CD14-positive monocyte (primary cell): Measurements from ENCODE around the gene TERT. TPM values are rescaled to one million over a fixed set of nuclear protein-coding genes. Genes with fewer than 3 reads are reported as not detected.

Experiments used
- DNase-seq, 3 donors: peaks; one replicate each; pipeline ENCODE4 v3.0.0-alpha.2; 2011 to 2022
- H2AFZ ChIP-seq: 2 replicates; pipeline ENCODE4 v1.6.0; 2012; ENCODE audit warnings: mild to moderate bottlenecking, low read depth, low read length, inconsistent platforms; ENCODE audit not compliant: insufficient read depth, poor library complexity, severe bottlenecking
- H3K27ac ChIP-seq, 2 donors: 1 replicate in 1 of 2; 2 replicates in 1 of 2; pipeline ENCODE4 v1.5.1; 2012 to 2013; ENCODE audit warnings: low read length in 2 of 2, control low read depth in 1 of 2, inconsistent platforms in 1 of 2, low read depth in 1 of 2, mild to moderate bottlenecking in 1 of 2
- H3K27me3 ChIP-seq, 2 donors: one replicate each; pipeline versions ENCODE4 v1.6.0 to v1.6.1; 2011 to 2013; ENCODE audit warnings: low read length in 2 of 2; ENCODE audit not compliant: control insufficient read depth in 2 of 2, insufficient read depth in 2 of 2
- H3K36me3 ChIP-seq, 2 donors: replicated peaks in 1 of 2; 1 replicate in 1 of 2; 2 replicates in 1 of 2; pipeline versions ENCODE4 v1.5.1 to v1.6.1; 2012 to 2013; ENCODE audit warnings: low read length in 2 of 2, control low read depth in 1 of 2, inconsistent platforms in 1 of 2, mild to moderate bottlenecking in 1 of 2; ENCODE audit not compliant: insufficient read depth in 2 of 2, control insufficient read depth in 1 of 2
- H3K4me1 ChIP-seq, 2 donors: 1 replicate in 1 of 2; 2 replicates in 1 of 2; pipeline versions ENCODE4 v1.5.1 to v1.6.1; 2012 to 2013; ENCODE audit warnings: low read length in 2 of 2, control low read depth in 1 of 2, inconsistent platforms in 1 of 2, mild to moderate bottlenecking in 1 of 2, moderate library complexity in 1 of 2; ENCODE audit not compliant: insufficient read depth in 2 of 2, control insufficient read depth in 1 of 2
- H3K4me2 ChIP-seq: replicated peaks from 2 replicates; pipeline ENCODE3; 2012; ENCODE audit warnings: low read length, moderate library complexity, mild to moderate bottlenecking; ENCODE audit not compliant: poor library complexity, severe bottlenecking; ENCODE audit errors: extremely low read depth
- H3K4me3 ChIP-seq, 3 experiments: fragments of 200-600 bp in 1 of 3; sonication (generic) in 1 of 3; replicated peaks in 1 of 3; 1 replicate in 2 of 3; 2 replicates in 1 of 3; pipeline ENCODE4 v1.5.1; 2011 to 2013; ENCODE audit warnings: low read length in 3 of 3, mild to moderate bottlenecking in 3 of 3, control low read depth in 2 of 3, low read depth in 2 of 3, inconsistent platforms in 1 of 3, moderate library complexity in 1 of 3
- H3K79me2 ChIP-seq: 2 replicates; pipeline ENCODE4 v1.6.0; 2012; ENCODE audit warnings: mild to moderate bottlenecking, control low read depth, inconsistent platforms, low read length, moderate library complexity; ENCODE audit not compliant: insufficient read depth
- H3K9ac ChIP-seq: 2 replicates; pipeline ENCODE4 v1.6.0; 2017; ENCODE audit warnings: low read length, mild to moderate bottlenecking; ENCODE audit not compliant: insufficient read depth, poor library complexity, severe bottlenecking
- H3K9me3 ChIP-seq, 2 donors: replicated peaks in 1 of 2; 1 replicate in 1 of 2; 2 replicates in 1 of 2; pipeline versions ENCODE4 v1.5.1 to v1.6.1; 2012 to 2013; ENCODE audit warnings: low read length in 2 of 2, control low read depth in 1 of 2; ENCODE audit not compliant: control insufficient read depth in 1 of 2, insufficient read depth in 1 of 2
- H4K20me1 ChIP-seq: 2 replicates; pipeline ENCODE4 v1.6.0; 2012; ENCODE audit warnings: mild to moderate bottlenecking, low read length, control low read depth, moderate library complexity; ENCODE audit not compliant: insufficient read depth
- H3K27ac Mint-ChIP-seq, 7 donors: one replicate each; pipeline ENCODE4 v1.8.0; 2020; ENCODE audit warnings: mild to moderate bottlenecking in 7 of 7, mixed read lengths in 7 of 7, moderate library complexity in 6 of 7, inconsistent platforms in 2 of 7
- H3K27me3 Mint-ChIP-seq, 3 donors: one replicate each; pipeline ENCODE4 v1.8.0; 2021 to 2022; ENCODE audit warnings: low read depth in 3 of 3, mild to moderate bottlenecking in 3 of 3, mixed read lengths in 3 of 3, moderate library complexity in 3 of 3, inconsistent platforms in 1 of 3
- H3K36me3 Mint-ChIP-seq, 2 donors: one replicate each; pipeline ENCODE4 v1.8.0; 2020; ENCODE audit warnings: mixed read lengths in 2 of 2, inconsistent platforms in 1 of 2, mild to moderate bottlenecking in 1 of 2
- H3K4me1 Mint-ChIP-seq: one replicate; pipeline ENCODE4 v1.8.0; 2020; ENCODE audit warnings: mild to moderate bottlenecking, mixed read lengths
- H3K4me3 Mint-ChIP-seq, 2 donors: one replicate each; pipeline ENCODE4 v1.8.0; 2020; ENCODE audit warnings: mild to moderate bottlenecking in 2 of 2, mixed read lengths in 2 of 2, moderate library complexity in 1 of 2
- H3K9me3 Mint-ChIP-seq, 7 donors: one replicate each; pipeline ENCODE4 v1.8.0; 2020 to 2022; ENCODE audit warnings: mixed read lengths in 7 of 7, mild to moderate bottlenecking in 6 of 7, moderate library complexity in 6 of 7, inconsistent platforms in 2 of 7
- CTCF ChIP-seq: fragments of 200-600 bp; IDR thresholded peaks from one replicate; pipeline ENCODE4 v1.8.0; 2022; ENCODE audit warnings: antibody characterized with exemption, mild to moderate bottlenecking
- WGBS: methylation state at CpG from one replicate; pipeline ENCODE4 v1.1.5; 2013; ENCODE audit warnings: missing lambda C conversion rate; ENCODE audit not compliant: insufficient coverage; 5-methylcytosine and 5-hydroxymethylcytosine counted together
- intact Hi-C, 2 donors: fragments of 100-400 bp; cut with micrococcal nuclease; formaldehyde crosslinking; loops; one replicate each; pipeline versions ENCODE4 v1.15.0 to v1.15.1; 2023
- polyA plus RNA-seq, 3 donors: library from polyadenylated mRNA; depleted of rRNA in 1 of 3; unstranded in 2 of 3; stranded (reverse) in 1 of 3; fragments of 300-500 nt in 2 of 3; fragments of >200 nt in 1 of 3; fragmentation: Illumina TruSeq in 2 of 3; gene quantifications; 1 replicate in 2 of 3; 2 replicates in 1 of 3; pipeline ENCODE4 v1.2.3, GENCODE V29; 2012 to 2021

TERT gene
- polyA plus RNA-seq, 3 donors = not detected

DNA sequence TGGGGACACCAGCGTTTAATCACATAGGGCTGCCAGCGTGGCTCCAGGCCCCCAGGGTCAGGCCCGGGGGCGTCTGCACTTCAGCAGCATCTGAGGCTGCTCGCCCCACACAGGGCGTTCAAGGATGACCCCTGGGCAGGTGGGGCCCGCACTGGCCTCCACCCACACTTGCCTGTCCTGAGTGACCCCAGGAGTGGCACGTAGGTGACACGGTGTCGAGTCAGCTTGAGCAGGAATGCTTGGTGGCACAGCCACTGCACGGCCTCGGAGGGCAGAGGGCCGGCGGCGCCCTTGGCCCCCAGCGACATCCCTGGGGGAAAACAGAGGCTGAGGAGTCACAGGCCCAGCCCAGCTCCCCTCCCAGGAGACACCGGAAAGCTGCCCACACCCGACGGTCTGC lies 40.7 kb downstream of the TERT start:
- no peaks in the 10 kb centered on the region for H3K4me1 ChIP-seq
- no peak overlapping the region for H3K9ac ChIP-seq
- H3K4me2 ChIP-seq = no peak overlapping the region
- Mint-ChIP-seq H3K27ac (no peak overlapping the region), H3K9me3 (no peaks in the 10 kb centered on the region), H3K4me3 (no peak overlapping the region), H3K4me1 (no peaks in the 10 kb centered on the region), H3K27me3 (peaks cover 0 to 7% (median 5%) of the 10 kb centered on the region in 3 donors), H3K36me3 (no peaks in the 10 kb centered on the region)
- no peaks in the 10 kb centered on the region for H4K20me1 ChIP-seq
- WGBS = 94% methylated on average over 19 of the region's 19 CpGs
- no peaks in the 10 kb centered on the region for H3K36me3 ChIP-seq
- no peaks in the 10 kb centered on the region for H3K79me2 ChIP-seq
- no peak overlapping the region for H2AFZ ChIP-seq
- TF ChIP-seq CTCF = no peak
- no peak overlapping the region for H3K4me3 ChIP-seq
- no peaks in the 10 kb centered on the region for H3K9me3 ChIP-seq
- no peaks in the 10 kb centered on the region for H3K27me3 ChIP-seq
- DNase-seq = no peak
- intact Hi-C loops = no loop called here
- no peak overlapping the region for H3K27ac ChIP-seq

DNA sequence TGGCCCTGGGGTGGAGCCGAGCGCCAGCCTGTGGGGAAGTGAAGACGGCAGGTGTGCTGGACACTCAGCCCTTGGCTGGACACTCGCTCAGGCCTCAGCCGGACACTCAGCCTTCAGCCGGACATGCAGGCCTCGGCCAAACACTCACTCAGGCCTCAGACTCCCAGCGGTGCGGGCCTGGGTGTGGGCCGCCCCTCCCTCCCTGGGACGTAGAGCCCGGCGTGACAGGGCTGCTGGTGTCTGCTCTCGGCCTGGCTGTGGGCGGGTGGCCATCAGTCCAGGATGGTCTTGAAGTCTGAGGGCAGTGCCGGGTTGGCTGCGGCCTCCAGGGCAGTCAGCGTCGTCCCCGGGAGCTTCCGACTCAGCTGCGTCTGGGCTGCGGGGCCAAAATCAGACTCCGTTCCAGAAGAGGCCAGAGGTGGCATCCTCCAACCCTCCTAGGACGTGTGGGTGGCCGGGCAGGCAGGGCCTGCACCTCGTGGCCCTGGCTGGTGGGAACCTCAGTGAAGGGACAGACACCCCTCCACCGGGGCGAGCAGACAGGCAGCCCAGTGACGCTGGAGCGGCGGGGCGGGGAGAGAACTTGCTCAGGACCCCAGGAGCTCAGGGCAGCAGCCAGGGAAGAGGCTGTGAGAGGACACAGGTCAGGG lies 41.3 kb downstream of the TERT start:
- Histone ChIP-seq H3K79me2 (no peaks in the 10 kb centered on the region), H3K36me3 (no peaks in the 10 kb centered on the region), H3K4me3 (no peak overlapping the region), H3K9me3 (no peaks in the 10 kb centered on the region), H3K4me1 (no peaks in the 10 kb centered on the region), H2AFZ (no peak overlapping the region), H3K27me3 (no peaks in the 10 kb centered on the region), H4K20me1 (no peaks in the 10 kb centered on the region), H3K27ac (no peak overlapping the region), H3K4me2 (no peak overlapping the region), H3K9ac (no peak overlapping the region)
- Mint-ChIP-seq H3K4me3 (no peak overlapping the region), H3K36me3 (no peaks in the 10 kb centered on the region), H3K4me1 (no peaks in the 10 kb centered on the region), H3K27ac (no peak overlapping the region), H3K27me3 (peaks cover 0 to 7% (median 5%) of the 10 kb centered on the region in 3 donors), H3K9me3 (no peaks in the 10 kb centered on the region)
- intact Hi-C loops = no loop called here
- no peak for DNase-seq
- 96% methylated on average over 33 of the region's 33 CpGs for WGBS
- TF ChIP-seq CTCF = no peak
